Measurements from ENCODE around the gene USP34.
A peak's percentile ranks its signal among the peaks of the same experiment; 100 is the strongest.

The USP34 gene

GRCh38 chr2:61443342-61444041 lies 27.4 kb downstream of the USP34 start:
- H3K4me3 ChIP-seq (ENCODE audit: low read length), result no peak overlapping the region
- DNase-seq (ENCODE audit: low read depth), result no peak
- no peak for TF ChIP-seq CTCF (conservative IDR thresholded peaks at IDR 0.05; ENCODE audit: low read length)

DNA sequence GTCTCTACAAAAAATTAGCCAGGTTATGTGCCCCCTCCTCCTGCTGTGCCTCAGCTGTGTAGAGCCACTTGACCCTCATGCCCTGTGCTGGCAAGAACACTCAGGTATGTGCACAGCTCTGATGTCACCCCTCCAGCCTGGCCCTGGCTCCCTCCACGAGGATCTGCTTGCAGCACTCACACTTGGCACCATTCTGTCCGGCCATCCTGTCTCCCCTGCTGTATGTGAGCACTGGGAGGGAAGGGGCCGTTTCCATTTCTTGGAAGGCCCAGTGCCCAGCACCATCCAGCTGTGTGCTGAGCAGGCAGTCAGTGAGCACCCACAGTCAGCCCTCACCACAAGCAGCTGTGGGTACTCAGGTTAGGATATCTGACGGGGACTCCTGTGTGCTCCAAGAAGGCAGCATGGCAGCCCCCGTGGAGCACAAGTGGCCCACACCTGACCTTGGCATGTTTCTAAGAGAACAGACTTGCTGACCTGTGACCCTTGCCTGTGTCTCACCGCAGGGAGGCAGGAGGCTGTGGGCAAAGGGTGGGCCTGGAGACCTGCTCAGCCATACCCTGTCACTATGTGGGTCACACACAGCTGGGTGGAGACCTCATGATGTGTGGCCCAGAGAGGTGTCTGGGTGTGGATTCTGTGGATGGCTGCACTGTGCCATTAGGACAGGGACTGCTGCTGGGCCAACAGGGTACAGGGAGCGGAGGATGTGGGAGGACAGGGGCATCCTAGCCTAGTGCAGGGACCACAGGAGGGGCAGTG lies 31.5 kb downstream of the USP34 start:
- TF ChIP-seq CTCF (conservative IDR thresholded peaks at IDR 0.05; ENCODE audit: low read length), result no peak
- H3K4me3 ChIP-seq (ENCODE audit: low read length), result no peak overlapping the region
- no peak for DNase-seq (ENCODE audit: low read depth)

- no peak overlapping the region for H3K4me3 ChIP-seq (ENCODE audit: low read length)
- no peak for TF ChIP-seq CTCF (conservative IDR thresholded peaks at IDR 0.05; ENCODE audit: low read length)
Observed at GRCh38 chr2:61438670-61439069, 32.2 kb downstream of the USP34 start.

GRCh38 chr2:61437170-61437569 lies 33.7 kb downstream of the USP34 start:
- no peak for DNase-seq (ENCODE audit: low read depth)
- H3K4me3 ChIP-seq (ENCODE audit: low read length), result no peak overlapping the region
- TF ChIP-seq CTCF (conservative IDR thresholded peaks at IDR 0.05; ENCODE audit: low read length), result no peak

More at GRCh38 chr2:61438670-61439069, 32.2 kb downstream of the USP34 start:
- no peak for DNase-seq (ENCODE audit: low read depth)

DNA sequence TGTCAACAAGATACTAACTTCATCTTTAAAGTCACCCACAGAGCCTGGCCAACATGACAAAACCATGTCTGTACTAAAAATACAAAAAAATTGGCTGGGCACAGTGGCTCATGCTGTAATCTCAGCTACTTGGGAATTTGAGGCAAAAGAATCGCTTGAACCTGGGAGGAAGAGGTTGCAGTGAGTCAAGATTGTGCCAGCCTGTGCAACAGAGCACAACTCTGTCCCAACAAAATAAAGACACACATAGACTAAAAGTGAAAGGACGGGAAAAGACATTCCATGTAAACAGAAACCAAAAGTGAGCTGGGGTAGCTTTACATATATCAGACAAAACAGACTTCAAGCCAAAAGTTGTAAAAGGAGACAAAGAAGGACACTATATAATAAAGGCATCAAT lies 34.8 kb downstream of the USP34 start:
- DNase-seq (ENCODE audit: low read depth), result no peak
- H3K4me3 ChIP-seq (ENCODE audit: low read length), result no peak overlapping the region
- no peak for TF ChIP-seq CTCF (conservative IDR thresholded peaks at IDR 0.05; ENCODE audit: low read length)

DNA sequence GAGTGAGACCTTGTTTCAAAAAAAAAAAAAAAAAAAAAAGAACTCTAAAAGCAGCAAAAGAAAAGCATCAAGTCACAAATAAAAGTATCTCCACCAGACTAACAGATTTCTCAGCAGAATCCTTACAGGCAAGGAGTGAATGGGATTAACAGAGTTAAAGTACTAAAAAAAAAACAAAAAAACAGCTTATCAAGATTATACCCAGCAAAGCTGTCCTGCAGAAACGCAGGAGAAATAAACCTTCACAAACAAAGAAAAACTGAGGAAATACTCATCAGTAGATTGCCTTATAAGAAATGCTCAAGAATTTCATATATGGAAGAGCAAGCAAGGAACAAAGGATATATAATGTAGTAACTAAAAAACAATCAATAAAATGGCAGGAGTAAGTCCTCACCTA lies 35.6 kb downstream of the USP34 start:
- TF ChIP-seq CTCF (conservative IDR thresholded peaks at IDR 0.05; ENCODE audit: low read length), result no peak
- no peak overlapping the region for H3K4me3 ChIP-seq (ENCODE audit: low read length)
- DNase-seq (ENCODE audit: low read depth), result no peak

DNA sequence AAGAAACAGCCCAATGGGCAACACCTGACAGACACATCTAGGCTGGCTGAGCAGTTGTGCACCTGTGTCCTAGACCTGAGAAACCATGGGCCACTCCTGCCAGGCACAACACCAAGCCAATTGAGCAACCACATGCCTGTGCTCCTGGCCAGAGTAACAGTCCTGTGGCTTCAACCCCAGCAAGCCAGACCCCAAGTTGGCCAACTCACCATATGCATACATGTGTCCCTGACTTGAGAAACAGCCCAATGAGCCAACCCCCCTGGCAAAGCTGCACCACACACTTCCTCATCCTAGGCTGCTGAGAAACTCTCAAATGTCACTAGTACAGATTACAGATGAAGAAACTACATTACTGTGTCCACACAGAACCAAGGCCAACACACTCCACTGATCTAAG lies 36.6 kb downstream of the USP34 start:
- peak; percentile 53 for DNase-seq (ENCODE audit: low read depth)
- no peak for TF ChIP-seq CTCF (conservative IDR thresholded peaks at IDR 0.05; ENCODE audit: low read length)
- no peak overlapping the region for H3K4me3 ChIP-seq (ENCODE audit: low read length)
